Keratinocyte (primary cell): ENCODE data around the gene SETD7. TPM values are rescaled to one million over a fixed set of nuclear protein-coding genes. Genes with fewer than 3 reads are reported as not detected.

Experiments
- DNase-seq: peaks from one replicate; pipeline ENCODE4 v3.0.0-alpha.2; 2011; ENCODE audit warnings: low read depth, missing footprints, low spot score
- FAIRE-seq: peaks from 2 replicates; lab custom pipeline; 2011; peaks lifted over from hg19 to GRCh38; lab: Jason Lieb, UNC
- H2AFZ ChIP-seq: 2 replicates; pipeline ENCODE4 v1.6.0; 2012; ENCODE audit warnings: low read length, control low read depth, inconsistent platforms; ENCODE audit not compliant: control insufficient read depth
- H3K27ac ChIP-seq: 2 replicates; pipeline ENCODE4 v1.5.1; 2011; ENCODE audit warnings: low read length; ENCODE audit not compliant: control insufficient read depth, insufficient read depth
- H3K27me3 ChIP-seq: 3 replicates; pipeline ENCODE4 v1.6.0; 2011; ENCODE audit warnings: low read length; ENCODE audit not compliant: control insufficient read depth, insufficient read depth; ENCODE audit errors: extremely low read depth
- H3K36me3 ChIP-seq, 2 experiments: 2 replicates in 1 of 2; 3 replicates in 1 of 2; pipeline ENCODE4 v1.5.1; 2011; ENCODE audit warnings: low read length in 2 of 2, mild to moderate bottlenecking in 1 of 2; ENCODE audit not compliant: control insufficient read depth in 2 of 2, insufficient read depth in 2 of 2; ENCODE audit errors: extremely low read depth in 1 of 2
- H3K4me1 ChIP-seq: 3 replicates; pipeline ENCODE4 v1.5.1; 2011; ENCODE audit warnings: low read length; ENCODE audit not compliant: control insufficient read depth, insufficient read depth; ENCODE audit errors: extremely low read depth
- H3K4me2 ChIP-seq: 3 replicates; pipeline ENCODE4 v1.6.0; 2011; ENCODE audit warnings: low read depth, low read length; ENCODE audit not compliant: control insufficient read depth, insufficient read depth; ENCODE audit errors: extremely low read depth
- H3K4me3 ChIP-seq, 3 experiments: fragments of 200-600 bp in 1 of 3; sonication (generic) in 1 of 3; 2 replicates in 2 of 3; 3 replicates in 1 of 3; pipeline ENCODE4 v1.5.1; 2011 to 2016; ENCODE audit warnings: low read length in 3 of 3, mild to moderate bottlenecking in 3 of 3, control low read depth in 2 of 3, inconsistent platforms in 1 of 3, low read depth in 1 of 3, mixed read lengths in 1 of 3, mixed run types in 1 of 3, moderate library complexity in 1 of 3; ENCODE audit not compliant: control insufficient read depth in 2 of 3, insufficient read depth in 2 of 3; ENCODE audit errors: extremely low read depth in 1 of 3
- H3K79me2 ChIP-seq: 2 replicates; pipeline ENCODE4 v1.6.0; 2012; ENCODE audit warnings: low read length; ENCODE audit not compliant: control insufficient read depth, insufficient read depth
- H3K9ac ChIP-seq: 3 replicates; pipeline ENCODE4 v1.6.0; 2011; ENCODE audit warnings: low read length; ENCODE audit not compliant: control insufficient read depth, insufficient read depth; ENCODE audit errors: extremely low read depth
- H3K9me1 ChIP-seq: 3 replicates; pipeline ENCODE4 v1.6.0; 2011; ENCODE audit warnings: low read length; ENCODE audit not compliant: control insufficient read depth, insufficient read depth; ENCODE audit errors: extremely low read depth
- H3K9me3 ChIP-seq: 2 replicates; pipeline ENCODE4 v1.5.1; 2012; ENCODE audit warnings: low read depth, low read length; ENCODE audit not compliant: control insufficient read depth
- H4K20me1 ChIP-seq: 3 replicates; pipeline ENCODE4 v1.6.0; 2011; ENCODE audit warnings: low read length; ENCODE audit not compliant: control insufficient read depth, insufficient read depth; ENCODE audit errors: extremely low read depth
- EZH2 ChIP-seq: IDR thresholded peaks from one replicate; pipeline ENCODE4 v1.6.1; 2012; ENCODE audit warnings: inconsistent platforms, mild to moderate bottlenecking, low read length, moderate library complexity
- dilution Hi-C: fragments of 300-500 bp; cut with MboI; formaldehyde crosslinking; loops from one replicate; pipeline ENCODE4 v1.7.0; 2020; ENCODE audit warnings: low sequenced_read_pairs; ENCODE audit not compliant: extremely low pct_ligation_motif_present
- polyA plus RNA-seq, 5 experiments: library from polyadenylated mRNA; depleted of rRNA in 3 of 5; stranded (reverse) in 3 of 5; stranded (forward) in 1 of 5; unstranded in 1 of 5; fragments of >200 nt; gene quantifications; 1 replicate in 1 of 5; 2 replicates in 3 of 5; 3 replicates in 1 of 5; pipeline versions ENCODE4 v1.2.1 to v1.2.3, GENCODE V29; 2011 to 2012; ENCODE audit warnings: missing spikeins in 2 of 5, low read depth in 1 of 5, low replicate concordance in 1 of 5
- TF ChIP-seq, protein P1 (sequence below), 3 experiments: IDR thresholded peaks in 1 of 3; conservative IDR thresholded peaks in 1 of 3; optimal IDR thresholded peaks in 1 of 3; 2 replicates in 2 of 3; 3 replicates in 1 of 3; pipeline versions ENCODE3 to v1.5.1; 2011; ENCODE audit warnings: low read length in 3 of 3, mild to moderate bottlenecking in 3 of 3, moderate library complexity in 2 of 3, control low read depth in 1 of 3, inconsistent platforms in 1 of 3; ENCODE audit not compliant: insufficient read depth in 2 of 3; ENCODE audit errors: extremely low read depth in 1 of 3

Gene SETD7
- polyA plus RNA-seq, 1 donor (not counting 4 experiments of a cell fraction or from before 2014, with no cell fraction given) = 18.8 TPM

DNA sequence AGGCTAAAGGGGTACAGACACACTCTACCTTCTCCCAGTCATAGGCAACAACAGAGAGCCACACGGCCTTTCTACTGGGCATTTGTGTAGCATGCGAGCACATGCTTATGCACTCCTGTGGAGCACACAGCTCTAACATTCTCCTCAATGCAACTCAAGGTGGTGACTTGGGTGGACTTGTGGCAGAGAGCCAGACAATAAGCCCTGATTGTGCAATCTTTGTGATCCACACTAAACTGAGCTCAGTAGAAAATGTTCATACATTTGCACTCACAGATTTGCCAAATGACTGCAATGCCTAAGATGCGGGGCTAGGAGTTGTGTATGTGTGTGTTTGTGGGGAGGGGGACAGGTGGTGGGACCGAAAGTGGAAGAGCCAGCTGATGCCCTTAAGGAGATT, 31.4 kb upstream of the SETD7 start:
- Histone ChIP-seq H3K9ac (no peak overlapping the region), H3K9me3 (no peaks in the 10 kb centered on the region), H4K20me1 (no peaks in the 10 kb centered on the region), H3K27ac (no peak overlapping the region), H3K4me3 (no peak overlapping the region), H2AFZ (no peak overlapping the region), H3K36me3 (no peaks in the 10 kb centered on the region), H3K4me1 (no peaks in the 10 kb centered on the region), H3K4me2 (no peak overlapping the region), H3K27me3 (no peaks in the 10 kb centered on the region), H3K9me1 (no peaks in the 10 kb centered on the region), H3K79me2 (no peaks in the 10 kb centered on the region)
- TF ChIP-seq, protein P1, sequence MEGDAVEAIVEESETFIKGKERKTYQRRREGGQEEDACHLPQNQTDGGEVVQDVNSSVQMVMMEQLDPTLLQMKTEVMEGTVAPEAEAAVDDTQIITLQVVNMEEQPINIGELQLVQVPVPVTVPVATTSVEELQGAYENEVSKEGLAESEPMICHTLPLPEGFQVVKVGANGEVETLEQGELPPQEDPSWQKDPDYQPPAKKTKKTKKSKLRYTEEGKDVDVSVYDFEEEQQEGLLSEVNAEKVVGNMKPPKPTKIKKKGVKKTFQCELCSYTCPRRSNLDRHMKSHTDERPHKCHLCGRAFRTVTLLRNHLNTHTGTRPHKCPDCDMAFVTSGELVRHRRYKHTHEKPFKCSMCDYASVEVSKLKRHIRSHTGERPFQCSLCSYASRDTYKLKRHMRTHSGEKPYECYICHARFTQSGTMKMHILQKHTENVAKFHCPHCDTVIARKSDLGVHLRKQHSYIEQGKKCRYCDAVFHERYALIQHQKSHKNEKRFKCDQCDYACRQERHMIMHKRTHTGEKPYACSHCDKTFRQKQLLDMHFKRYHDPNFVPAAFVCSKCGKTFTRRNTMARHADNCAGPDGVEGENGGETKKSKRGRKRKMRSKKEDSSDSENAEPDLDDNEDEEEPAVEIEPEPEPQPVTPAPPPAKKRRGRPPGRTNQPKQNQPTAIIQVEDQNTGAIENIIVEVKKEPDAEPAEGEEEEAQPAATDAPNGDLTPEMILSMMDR (optimal IDR thresholded peaks at IDR 0.05 in 1 of 3, IDR thresholded peaks at IDR 0.05 in 1 of 3, conservative IDR thresholded peaks at IDR 0.05 in 1 of 3; ENCODE audit: extremely low read depth in 1 of 3, insufficient read depth in 2 of 3, low read length in 3 of 3) = no peak
- TF ChIP-seq EZH2 = no peak
- dilution Hi-C loops = no loop called here
- FAIRE-seq = no peak
- DNase-seq = no peak

GRCh38 chr4:139585473-139585872, 29.5 kb upstream of the SETD7 start:
- no peaks in the 10 kb centered on the region for H3K27me3 ChIP-seq
- FAIRE-seq = no peak
- no peaks in the 10 kb centered on the region for H3K36me3 ChIP-seq
- H3K4me1 ChIP-seq = no peaks in the 10 kb centered on the region
- no peak overlapping the region for H3K4me2 ChIP-seq
- no peak overlapping the region for H3K27ac ChIP-seq
- H2AFZ ChIP-seq = no peak overlapping the region
- TF ChIP-seq EZH2 = no peak
- TF ChIP-seq, protein P1 (optimal IDR thresholded peaks at IDR 0.05 in 1 of 3, IDR thresholded peaks at IDR 0.05 in 1 of 3, conservative IDR thresholded peaks at IDR 0.05 in 1 of 3; ENCODE audit: extremely low read depth in 1 of 3, insufficient read depth in 2 of 3, low read length in 3 of 3) = no peak
- dilution Hi-C loops = no loop called here
- no peak overlapping the region for H3K9ac ChIP-seq
- no peaks in the 10 kb centered on the region for H3K9me3 ChIP-seq
- DNase-seq = no peak
- no peaks in the 10 kb centered on the region for H3K9me1 ChIP-seq
- no peaks in the 10 kb centered on the region for H3K79me2 ChIP-seq
- no peaks in the 10 kb centered on the region for H4K20me1 ChIP-seq
- no peak overlapping the region for H3K4me3 ChIP-seq
